GM18505 (cell line): ENCODE measurements around the gene SAMD13.
"Not testable (repeated sequence)": the region's sequence is repeated elsewhere in the genome, so short reads cannot be mapped to it uniquely, and the experiment has no call there.

Experiments used
- ATAC-seq: cut with Tn5 transposase; IDR thresholded peaks from one replicate; pipeline ENCODE4 v1.9.1; 2021; ENCODE audit not compliant: unreplicated experiment
- POLR2A ChIP-seq: IDR thresholded peaks from 4 replicates; pipeline ENCODE4 v1.6.1; 2011; ENCODE audit warnings: borderline replicate concordance; ENCODE audit not compliant: insufficient read depth, insufficient read length; ENCODE audit errors: extremely low read depth

The SAMD13 gene

GRCh38 chr1:84269306-84269705, 32.2 kb upstream of the SAMD13 start:
- ATAC-seq: no peak
- no peak for TF ChIP-seq POLR2A

- TF ChIP-seq POLR2A: no peak
- peak; percentile 96 for ATAC-seq
These were observed 29.9 kb upstream of the SAMD13 start for GRCh38 chr1:84271441-84272151.

- no peak for TF ChIP-seq POLR2A
- ATAC-seq: no peak
These were observed 29.1 kb upstream of the SAMD13 start for GRCh38 chr1:84272401-84272800.

- no peak for ATAC-seq
- TF ChIP-seq POLR2A: no peak
These were observed 24.0 kb upstream of the SAMD13 start for GRCh38 chr1:84277343-84278059.

GRCh38 chr1:84278905-84279304, 22.6 kb upstream of the SAMD13 start:
- no peak for ATAC-seq
- TF ChIP-seq POLR2A: no peak

- TF ChIP-seq POLR2A: no peak
- ATAC-seq: no peak
These were observed 20.6 kb upstream of the SAMD13 start for GRCh38 chr1:84280912-84281311.

- no peak for TF ChIP-seq POLR2A
- ATAC-seq: no peak
These were observed 18.7 kb upstream of the SAMD13 start for GRCh38 chr1:84282780-84283333.

GRCh38 chr1:84283381-84283780, 18.1 kb upstream of the SAMD13 start:
- no peak for TF ChIP-seq POLR2A
- no peak for ATAC-seq

- ATAC-seq: no peak
- no peak for TF ChIP-seq POLR2A
These were observed 15.4 kb upstream of the SAMD13 start for GRCh38 chr1:84286071-84286470.

GRCh38 chr1:84287389-84287788, 14.1 kb upstream of the SAMD13 start:
- ATAC-seq: not testable (repeated sequence)

- no peak for ATAC-seq
- no peak for TF ChIP-seq POLR2A
These were observed 12.2 kb upstream of the SAMD13 start for GRCh38 chr1:84289169-84289785.

GRCh38 chr1:84291882-84292655, 9.4 kb upstream of the SAMD13 start:
- TF ChIP-seq POLR2A: no peak
- no peak for ATAC-seq

- no peak for ATAC-seq
- TF ChIP-seq POLR2A: no peak
These were observed 7.7 kb upstream of the SAMD13 start for GRCh38 chr1:84293766-84294165.
